Keratinocyte (primary cell): ENCODE results near the gene TMEM132C. TPM values are rescaled to one million over a fixed set of nuclear protein-coding genes. Genes with fewer than 3 reads are reported as not detected.

ENCODE experiments used
- DNase-seq: peaks from one replicate; pipeline ENCODE4 v3.0.0-alpha.2; 2011; ENCODE audit warnings: low read depth, missing footprints, low spot score
- FAIRE-seq: peaks from 2 replicates; lab custom pipeline; 2011; peaks lifted over from hg19 to GRCh38; lab: Jason Lieb, UNC
- H2AFZ ChIP-seq: 2 replicates; pipeline ENCODE4 v1.6.0; 2012; ENCODE audit warnings: low read length, control low read depth, inconsistent platforms; ENCODE audit not compliant: control insufficient read depth
- H3K27ac ChIP-seq: 2 replicates; pipeline ENCODE4 v1.5.1; 2011; ENCODE audit warnings: low read length; ENCODE audit not compliant: control insufficient read depth, insufficient read depth
- H3K27me3 ChIP-seq: 3 replicates; pipeline ENCODE4 v1.6.0; 2011; ENCODE audit warnings: low read length; ENCODE audit not compliant: control insufficient read depth, insufficient read depth; ENCODE audit errors: extremely low read depth
- H3K36me3 ChIP-seq, 2 experiments: 2 replicates in 1 of 2; 3 replicates in 1 of 2; pipeline ENCODE4 v1.5.1; 2011; ENCODE audit warnings: low read length in 2 of 2, mild to moderate bottlenecking in 1 of 2; ENCODE audit not compliant: control insufficient read depth in 2 of 2, insufficient read depth in 2 of 2; ENCODE audit errors: extremely low read depth in 1 of 2
- H3K4me1 ChIP-seq: 3 replicates; pipeline ENCODE4 v1.5.1; 2011; ENCODE audit warnings: low read length; ENCODE audit not compliant: control insufficient read depth, insufficient read depth; ENCODE audit errors: extremely low read depth
- H3K4me2 ChIP-seq: 3 replicates; pipeline ENCODE4 v1.6.0; 2011; ENCODE audit warnings: low read depth, low read length; ENCODE audit not compliant: control insufficient read depth, insufficient read depth; ENCODE audit errors: extremely low read depth
- H3K4me3 ChIP-seq, 3 experiments: fragments of 200-600 bp in 1 of 3; sonication (generic) in 1 of 3; 2 replicates in 2 of 3; 3 replicates in 1 of 3; pipeline ENCODE4 v1.5.1; 2011 to 2016; ENCODE audit warnings: low read length in 3 of 3, mild to moderate bottlenecking in 3 of 3, control low read depth in 2 of 3, inconsistent platforms in 1 of 3, low read depth in 1 of 3, mixed read lengths in 1 of 3, mixed run types in 1 of 3, moderate library complexity in 1 of 3; ENCODE audit not compliant: control insufficient read depth in 2 of 3, insufficient read depth in 2 of 3; ENCODE audit errors: extremely low read depth in 1 of 3
- H3K79me2 ChIP-seq: 2 replicates; pipeline ENCODE4 v1.6.0; 2012; ENCODE audit warnings: low read length; ENCODE audit not compliant: control insufficient read depth, insufficient read depth
- H3K9ac ChIP-seq: 3 replicates; pipeline ENCODE4 v1.6.0; 2011; ENCODE audit warnings: low read length; ENCODE audit not compliant: control insufficient read depth, insufficient read depth; ENCODE audit errors: extremely low read depth
- H3K9me1 ChIP-seq: 3 replicates; pipeline ENCODE4 v1.6.0; 2011; ENCODE audit warnings: low read length; ENCODE audit not compliant: control insufficient read depth, insufficient read depth; ENCODE audit errors: extremely low read depth
- H3K9me3 ChIP-seq: 2 replicates; pipeline ENCODE4 v1.5.1; 2012; ENCODE audit warnings: low read depth, low read length; ENCODE audit not compliant: control insufficient read depth
- H4K20me1 ChIP-seq: 3 replicates; pipeline ENCODE4 v1.6.0; 2011; ENCODE audit warnings: low read length; ENCODE audit not compliant: control insufficient read depth, insufficient read depth; ENCODE audit errors: extremely low read depth
- EZH2 ChIP-seq: IDR thresholded peaks from one replicate; pipeline ENCODE4 v1.6.1; 2012; ENCODE audit warnings: inconsistent platforms, mild to moderate bottlenecking, low read length, moderate library complexity
- dilution Hi-C: fragments of 300-500 bp; cut with MboI; formaldehyde crosslinking; loops from one replicate; pipeline ENCODE4 v1.7.0; 2020; ENCODE audit warnings: low sequenced_read_pairs; ENCODE audit not compliant: extremely low pct_ligation_motif_present
- polyA plus RNA-seq, 5 experiments: library from polyadenylated mRNA; depleted of rRNA in 3 of 5; stranded (reverse) in 3 of 5; stranded (forward) in 1 of 5; unstranded in 1 of 5; fragments of >200 nt; gene quantifications; 1 replicate in 1 of 5; 2 replicates in 3 of 5; 3 replicates in 1 of 5; pipeline versions ENCODE4 v1.2.1 to v1.2.3, GENCODE V29; 2011 to 2012; ENCODE audit warnings: missing spikeins in 2 of 5, low read depth in 1 of 5, low replicate concordance in 1 of 5
- TF ChIP-seq, protein P1 (sequence below), 3 experiments: IDR thresholded peaks in 1 of 3; conservative IDR thresholded peaks in 1 of 3; optimal IDR thresholded peaks in 1 of 3; 2 replicates in 2 of 3; 3 replicates in 1 of 3; pipeline versions ENCODE3 to v1.5.1; 2011; ENCODE audit warnings: low read length in 3 of 3, mild to moderate bottlenecking in 3 of 3, moderate library complexity in 2 of 3, control low read depth in 1 of 3, inconsistent platforms in 1 of 3; ENCODE audit not compliant: insufficient read depth in 2 of 3; ENCODE audit errors: extremely low read depth in 1 of 3

TMEM132C gene
- polyA plus RNA-seq, 1 donor (not counting 4 experiments of a cell fraction or from before 2014, with no cell fraction given) = not detected

DNA sequence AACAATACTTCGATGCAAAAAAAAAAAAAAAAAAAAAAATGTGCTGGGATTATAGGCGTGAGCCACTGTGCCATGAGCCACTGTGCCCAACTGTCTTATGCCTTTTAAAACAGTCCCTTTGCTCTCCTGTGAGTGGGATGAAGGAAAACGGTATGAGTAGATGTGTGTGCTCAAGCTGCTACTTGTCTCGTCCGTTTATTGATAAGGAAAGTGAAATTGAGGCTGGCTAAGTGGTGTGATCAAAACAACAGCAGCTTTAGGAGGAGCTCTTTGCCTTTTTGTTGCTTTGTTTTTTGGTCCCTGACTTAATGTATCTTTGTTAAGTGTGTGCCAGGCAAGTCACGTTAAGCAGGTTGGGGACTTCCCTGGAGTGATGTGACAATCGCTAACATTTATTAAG is 275.9 kb downstream of the TMEM132C start:
- Histone ChIP-seq H3K27me3 (no peaks in the 10 kb centered on the region), H3K27ac (no peak overlapping the region), H4K20me1 (no peaks in the 10 kb centered on the region), H3K36me3 (no peaks in the 10 kb centered on the region), H3K4me1 (no peaks in the 10 kb centered on the region), H3K4me3 (no peak overlapping the region), H3K9me1 (no peaks in the 10 kb centered on the region), H3K4me2 (no peak overlapping the region), H3K79me2 (no peaks in the 10 kb centered on the region), H2AFZ (no peak overlapping the region), H3K9ac (no peak overlapping the region), H3K9me3 (peaks cover 2% of the 10 kb centered on the region)
- DNase-seq = no peak
- dilution Hi-C loops = no loop called here
- TF ChIP-seq, protein P1, sequence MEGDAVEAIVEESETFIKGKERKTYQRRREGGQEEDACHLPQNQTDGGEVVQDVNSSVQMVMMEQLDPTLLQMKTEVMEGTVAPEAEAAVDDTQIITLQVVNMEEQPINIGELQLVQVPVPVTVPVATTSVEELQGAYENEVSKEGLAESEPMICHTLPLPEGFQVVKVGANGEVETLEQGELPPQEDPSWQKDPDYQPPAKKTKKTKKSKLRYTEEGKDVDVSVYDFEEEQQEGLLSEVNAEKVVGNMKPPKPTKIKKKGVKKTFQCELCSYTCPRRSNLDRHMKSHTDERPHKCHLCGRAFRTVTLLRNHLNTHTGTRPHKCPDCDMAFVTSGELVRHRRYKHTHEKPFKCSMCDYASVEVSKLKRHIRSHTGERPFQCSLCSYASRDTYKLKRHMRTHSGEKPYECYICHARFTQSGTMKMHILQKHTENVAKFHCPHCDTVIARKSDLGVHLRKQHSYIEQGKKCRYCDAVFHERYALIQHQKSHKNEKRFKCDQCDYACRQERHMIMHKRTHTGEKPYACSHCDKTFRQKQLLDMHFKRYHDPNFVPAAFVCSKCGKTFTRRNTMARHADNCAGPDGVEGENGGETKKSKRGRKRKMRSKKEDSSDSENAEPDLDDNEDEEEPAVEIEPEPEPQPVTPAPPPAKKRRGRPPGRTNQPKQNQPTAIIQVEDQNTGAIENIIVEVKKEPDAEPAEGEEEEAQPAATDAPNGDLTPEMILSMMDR (optimal IDR thresholded peaks at IDR 0.05 in 1 of 3, IDR thresholded peaks at IDR 0.05 in 1 of 3, conservative IDR thresholded peaks at IDR 0.05 in 1 of 3; ENCODE audit: extremely low read depth in 1 of 3, insufficient read depth in 2 of 3, low read length in 3 of 3) = no peak
- no peak for TF ChIP-seq EZH2
- FAIRE-seq = no peak

- FAIRE-seq (no peak), DNase-seq (no peak)
- Histone ChIP-seq H3K79me2 (no peaks in the 10 kb centered on the region), H4K20me1 (no peaks in the 10 kb centered on the region), H3K27ac (no peak overlapping the region), H3K9ac (no peak overlapping the region), H3K36me3 (no peaks in the 10 kb centered on the region), H3K27me3 (no peaks in the 10 kb centered on the region), H3K9me1 (no peaks in the 10 kb centered on the region), H3K4me3 (no peak overlapping the region), H3K9me3 (peaks cover 2% of the 10 kb centered on the region), H3K4me1 (no peaks in the 10 kb centered on the region), H3K4me2 (no peak overlapping the region), H2AFZ (no peak overlapping the region)
- dilution Hi-C loops = no loop called here
- TF ChIP-seq EZH2 = no peak
- TF ChIP-seq, protein P1 (optimal IDR thresholded peaks at IDR 0.05 in 1 of 3, IDR thresholded peaks at IDR 0.05 in 1 of 3, conservative IDR thresholded peaks at IDR 0.05 in 1 of 3; ENCODE audit: extremely low read depth in 1 of 3, insufficient read depth in 2 of 3, low read length in 3 of 3) = no peak
Observed at GRCh38 chr12:128543460-128543859, 276.5 kb downstream of the TMEM132C start.
